ENCODE measurements around the gene COMMD3. TPM values are rescaled to one million over a fixed set of nuclear protein-coding genes. Genes with fewer than 3 reads are reported as not detected.

COMMD3 gene
- 35.6 TPM for total RNA-seq (2021; ENCODE audit: unreplicated experiment)
- 28.6 TPM for polyA plus RNA-seq (2012; ENCODE audit: insufficient read length)
- percentile 67 among the genes with signal in this experiment for Bru-seq, nascent RNA
- BruChase-seq, experiment 1, labeled RNA remaining after a 2-hour chase, result percentile 81 among the genes with signal in this experiment
- percentile 91 among the genes with signal in this experiment for BruChase-seq, experiment 2, labeled RNA remaining after a 6-hour chase
- long read RNA-seq, transcript COMMD3-201 (8 exons, 1,342 nt), result major isoform, 28 of 49 reads
- long read RNA-seq, partial matches to known transcripts, result 13 of 49 reads
- long read RNA-seq, other reads (novel, unspliced or antisense), result 5 of 49 reads

DNA sequence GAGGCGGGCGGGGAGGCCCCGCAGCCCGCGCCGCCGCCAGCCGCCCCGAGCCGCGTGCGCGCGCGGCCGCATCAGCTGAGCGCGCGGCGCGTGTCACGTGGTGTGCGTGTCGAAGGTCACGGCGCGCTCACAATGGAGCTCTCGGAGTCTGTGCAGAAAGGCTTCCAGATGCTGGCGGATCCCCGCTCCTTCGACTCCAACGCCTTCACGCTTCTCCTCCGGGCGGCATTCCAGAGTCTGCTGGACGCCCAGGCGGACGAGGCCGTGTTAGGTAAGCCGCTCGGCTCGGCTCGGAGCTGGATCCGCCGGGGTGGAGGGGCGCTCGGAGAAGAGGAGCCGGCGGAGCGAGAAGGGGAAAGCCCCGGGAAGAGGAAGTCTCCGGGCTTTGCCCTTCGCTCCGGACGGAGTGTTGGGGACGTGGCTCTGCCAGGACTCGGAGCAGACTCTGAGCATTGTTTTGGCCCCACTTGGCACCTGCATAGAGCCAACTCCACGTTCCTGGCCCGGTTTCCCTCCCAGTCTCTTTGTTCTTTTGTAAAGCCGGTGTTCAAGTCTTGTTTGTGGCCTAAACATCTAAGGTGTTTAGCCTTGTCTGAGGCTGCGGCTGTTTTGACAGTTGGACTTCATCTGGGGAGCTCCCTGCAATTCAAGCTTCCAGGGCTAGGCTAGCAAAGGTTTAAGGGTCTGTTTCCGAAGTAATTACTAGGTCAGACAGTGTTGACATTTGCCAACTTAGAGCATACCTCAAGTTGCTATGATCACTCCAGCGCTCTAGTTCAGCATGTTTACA is at the start of gene COMMD3:
COMMD3 (plus strand) TSS at position 103 of the 790 bp plus-strand sequence; CDS start at position 133, 30 bp downstream.
- ChIA-PET CTCF (no interaction called here), POLR2A (interaction anchor here (0.6 to 0.7 kb wide), 2 partner anchors 313 to 1431 kb away, joined by 4 read pairs; partner anchors contain the start of gene DNAJC1)
- Histone ChIP-seq H3K4me3 (ENCODE audit: low read depth in 2 of 2, low read length in 2 of 2) (peak within 1 kb of the TSS; percentile 58 to 72), H3K4me1 (ENCODE audit: control insufficient read depth, insufficient read depth, low read length) (peaks cover 11% of the 10 kb centered on the region), H3K36me3 (ENCODE audit: control insufficient read depth, insufficient read depth, low read length) (no peaks in the 10 kb centered on the region; the same call in 1 of the 2 replicates), H3K9me3 (ENCODE audit: control insufficient read depth, insufficient read depth, low read depth, low read length) (no peaks in the 10 kb centered on the region), H3K27me3 (ENCODE audit: control insufficient read depth, insufficient read depth, low read length) (no peaks in the 10 kb centered on the region), H3K27ac (ENCODE audit: low read length) (peak within 1 kb of the TSS; percentile 86)
- TF ChIP-seq, protein P1, sequence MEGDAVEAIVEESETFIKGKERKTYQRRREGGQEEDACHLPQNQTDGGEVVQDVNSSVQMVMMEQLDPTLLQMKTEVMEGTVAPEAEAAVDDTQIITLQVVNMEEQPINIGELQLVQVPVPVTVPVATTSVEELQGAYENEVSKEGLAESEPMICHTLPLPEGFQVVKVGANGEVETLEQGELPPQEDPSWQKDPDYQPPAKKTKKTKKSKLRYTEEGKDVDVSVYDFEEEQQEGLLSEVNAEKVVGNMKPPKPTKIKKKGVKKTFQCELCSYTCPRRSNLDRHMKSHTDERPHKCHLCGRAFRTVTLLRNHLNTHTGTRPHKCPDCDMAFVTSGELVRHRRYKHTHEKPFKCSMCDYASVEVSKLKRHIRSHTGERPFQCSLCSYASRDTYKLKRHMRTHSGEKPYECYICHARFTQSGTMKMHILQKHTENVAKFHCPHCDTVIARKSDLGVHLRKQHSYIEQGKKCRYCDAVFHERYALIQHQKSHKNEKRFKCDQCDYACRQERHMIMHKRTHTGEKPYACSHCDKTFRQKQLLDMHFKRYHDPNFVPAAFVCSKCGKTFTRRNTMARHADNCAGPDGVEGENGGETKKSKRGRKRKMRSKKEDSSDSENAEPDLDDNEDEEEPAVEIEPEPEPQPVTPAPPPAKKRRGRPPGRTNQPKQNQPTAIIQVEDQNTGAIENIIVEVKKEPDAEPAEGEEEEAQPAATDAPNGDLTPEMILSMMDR (IDR thresholded peaks at IDR 0.05), result no peak
- TF ChIP-seq TCF7L2 (IDR thresholded peaks at IDR 0.05; ENCODE audit: low read depth, low read length) (peak; percentile 56; the same call in 1 of the 2 replicates), SIN3A (IDR thresholded peaks at IDR 0.05; ENCODE audit: borderline replicate concordance, insufficient read depth, low read depth, low read length) (no peak; the same call in 1 of the 2 replicates), POLR2AphosphoS5 (IDR thresholded peaks at IDR 0.05; ENCODE audit: low read depth, low read length) (peak; percentile 81)
- no peak for DNase-seq (ENCODE audit: low read depth, low spot score)
- intact Hi-C loops (cut with micrococcal nuclease; ENCODE audit: unreplicated experiment) (loop anchor here (5.0 kb wide), 1 partner anchor 324 kb away; no protein-coding TSS in a partner anchor), in situ Hi-C loops (cut with HindIII; ENCODE audit: low pct_unique_long_range_greater_than_20kb, low sequenced_read_pairs) (no loop called here)
- peak; percentile 80 for ATAC-seq
- no TSS peak for BruUV-seq (replicated peaks)

GRCh38 chr10:22268503-22268902 is 47.7 kb upstream of the COMMD3 start:
- Histone ChIP-seq H3K36me3 (ENCODE audit: control insufficient read depth, insufficient read depth, low read length) (no peaks in the 10 kb centered on the region), H3K27ac (ENCODE audit: low read length) (no peak overlapping the region), H3K4me3 (ENCODE audit: low read depth in 2 of 2, low read length in 2 of 2) (no peak overlapping the region), H3K9me3 (ENCODE audit: control insufficient read depth, insufficient read depth, low read depth, low read length) (no peaks in the 10 kb centered on the region), H3K27me3 (ENCODE audit: control insufficient read depth, insufficient read depth, low read length) (no peaks in the 10 kb centered on the region), H3K4me1 (ENCODE audit: control insufficient read depth, insufficient read depth, low read length) (no peaks in the 10 kb centered on the region)
- TF ChIP-seq TCF7L2 (IDR thresholded peaks at IDR 0.05; ENCODE audit: low read depth, low read length), result no peak
- TF ChIP-seq, protein P1 (IDR thresholded peaks at IDR 0.05), result no peak
- CTCF ChIA-PET, result no interaction called here
- ATAC-seq (no peak), DNase-seq (ENCODE audit: low read depth, low spot score) (no peak)
- intact Hi-C loops (cut with micrococcal nuclease; ENCODE audit: unreplicated experiment) (no loop called here), in situ Hi-C loops (cut with HindIII; ENCODE audit: low pct_unique_long_range_greater_than_20kb, low sequenced_read_pairs) (no loop called here)
- BruUV-seq (replicated peaks), result no TSS peak
- POLR2A ChIA-PET, result no interaction called here

- in situ Hi-C loops (cut with HindIII; ENCODE audit: low pct_unique_long_range_greater_than_20kb, low sequenced_read_pairs), result no loop called here
- ChIA-PET CTCF (no interaction called here), POLR2A (no interaction called here)
- intact Hi-C loops (cut with micrococcal nuclease; ENCODE audit: unreplicated experiment), result no loop called here
- Histone ChIP-seq H3K4me3 (ENCODE audit: low read depth in 2 of 2, low read length in 2 of 2) (no peak overlapping the region), H3K4me1 (ENCODE audit: control insufficient read depth, insufficient read depth, low read length) (no peaks in the 10 kb centered on the region), H3K36me3 (ENCODE audit: control insufficient read depth, insufficient read depth, low read length) (no peaks in the 10 kb centered on the region), H3K27ac (ENCODE audit: low read length) (no peak overlapping the region), H3K27me3 (ENCODE audit: control insufficient read depth, insufficient read depth, low read length) (no peaks in the 10 kb centered on the region), H3K9me3 (ENCODE audit: control insufficient read depth, insufficient read depth, low read depth, low read length) (no peaks in the 10 kb centered on the region)
- DNase-seq (ENCODE audit: low read depth, low spot score) (no peak), ATAC-seq (no peak)
- no TSS peak for BruUV-seq (replicated peaks)
- TF ChIP-seq POLR2AphosphoS5 (IDR thresholded peaks at IDR 0.05; ENCODE audit: low read depth, low read length) (no peak), TCF7L2 (IDR thresholded peaks at IDR 0.05; ENCODE audit: low read depth, low read length) (no peak)
Observed at GRCh38 chr10:22271786-22272185, 44.4 kb upstream of the COMMD3 start.
